NB4 (cell line): ENCODE measurements around the gene MGMT.

ENCODE experiments used
- DNase-seq: peaks from one replicate; pipeline ENCODE4 v3.0.0; 2010; ENCODE audit warnings: low read depth
- H3K4me3 ChIP-seq: one replicate; pipeline ENCODE4 v1.5.1; 2011; ENCODE audit warnings: mild to moderate bottlenecking, low read depth, low read length, moderate library complexity
- CTCF ChIP-seq: IDR thresholded peaks from one replicate; pipeline ENCODE4 v1.5.1; 2012; ENCODE audit warnings: low read depth, low read length
- MAX ChIP-seq: IDR thresholded peaks from 2 replicates; pipeline ENCODE4 v1.6.1; 2011; ENCODE audit warnings: low read depth, low read length
- MYC ChIP-seq: IDR thresholded peaks from 2 replicates; pipeline ENCODE4 v1.6.1; 2011; ENCODE audit warnings: low read depth, low read length
- POLR2A ChIP-seq: IDR thresholded peaks from 2 replicates; pipeline ENCODE4 v1.6.1; 2011; ENCODE audit warnings: mild to moderate bottlenecking; ENCODE audit not compliant: insufficient read length; ENCODE audit errors: extremely low read depth

MGMT gene

GRCh38 chr10:129525401-129525801 is 58.4 kb downstream of the MGMT start:
- no peak for DNase-seq
- no peak overlapping the region for H3K4me3 ChIP-seq
- TF ChIP-seq CTCF: no peak
- TF ChIP-seq MYC: no peak
- TF ChIP-seq MAX: no peak
- TF ChIP-seq POLR2A: no peak

GRCh38 chr10:129526943-129527342 is 59.9 kb downstream of the MGMT start:
- H3K4me3 ChIP-seq: no peak overlapping the region
- DNase-seq: no peak
- no peak for TF ChIP-seq CTCF
- no peak for TF ChIP-seq POLR2A
- TF ChIP-seq MAX: no peak
- no peak for TF ChIP-seq MYC

GRCh38 chr10:129528376-129528978 is 61.4 kb downstream of the MGMT start:
- no peak for TF ChIP-seq POLR2A
- TF ChIP-seq MYC: no peak
- no peak for TF ChIP-seq CTCF
- TF ChIP-seq MAX: no peak
- no peak for DNase-seq
- no peak overlapping the region for H3K4me3 ChIP-seq

- no peak overlapping the region for H3K4me3 ChIP-seq
- TF ChIP-seq MYC (no peak), CTCF (no peak), MAX (no peak), POLR2A (no peak)
Measured at GRCh38 chr10:129530581-129530980, 63.5 kb downstream of the MGMT start.

GRCh38 chr10:129531195-129531968 is 64.3 kb downstream of the MGMT start:
- no peak for DNase-seq
- TF ChIP-seq POLR2A (no peak), CTCF (no peak), MYC (no peak), MAX (no peak)
- no peak overlapping the region for H3K4me3 ChIP-seq

More at GRCh38 chr10:129530581-129530980, 63.5 kb downstream of the MGMT start:
- DNase-seq: no peak
